C4-2B (cell line): ENCODE data around the gene ACE.

Experiments used
- ZFX ChIP-seq: fragments of 450-650 bp; IDR thresholded peaks from 2 replicates; pipeline ENCODE4 v1.6.1; 2017
- TF ChIP-seq, protein P1 (sequence below): fragments of 450-650 bp; conservative IDR thresholded peaks from 2 replicates; pipeline ENCODE4 v1.5.1; 2017; ENCODE audit warnings: mild to moderate bottlenecking

DNA sequence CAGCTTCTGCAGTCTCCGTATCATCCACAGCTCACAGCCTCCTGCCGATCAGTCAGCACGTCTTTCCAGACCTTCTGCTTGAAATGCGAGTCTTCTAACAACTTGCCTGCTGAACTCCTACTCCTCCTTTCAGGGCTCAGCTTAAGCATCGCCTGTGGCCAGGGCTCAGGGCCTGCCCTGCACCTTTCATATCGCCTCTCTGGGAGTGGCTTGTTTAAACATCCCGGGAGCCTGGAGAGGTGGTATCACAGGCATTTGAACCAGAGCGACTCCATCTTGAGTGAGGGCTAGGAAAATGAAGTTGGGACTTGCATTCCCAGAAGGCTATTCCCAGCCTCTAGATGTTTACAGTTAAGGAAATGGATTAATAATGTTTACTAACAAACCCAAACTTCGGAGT, 16.8 kb upstream of the ACE start:
- TF ChIP-seq, protein P1, sequence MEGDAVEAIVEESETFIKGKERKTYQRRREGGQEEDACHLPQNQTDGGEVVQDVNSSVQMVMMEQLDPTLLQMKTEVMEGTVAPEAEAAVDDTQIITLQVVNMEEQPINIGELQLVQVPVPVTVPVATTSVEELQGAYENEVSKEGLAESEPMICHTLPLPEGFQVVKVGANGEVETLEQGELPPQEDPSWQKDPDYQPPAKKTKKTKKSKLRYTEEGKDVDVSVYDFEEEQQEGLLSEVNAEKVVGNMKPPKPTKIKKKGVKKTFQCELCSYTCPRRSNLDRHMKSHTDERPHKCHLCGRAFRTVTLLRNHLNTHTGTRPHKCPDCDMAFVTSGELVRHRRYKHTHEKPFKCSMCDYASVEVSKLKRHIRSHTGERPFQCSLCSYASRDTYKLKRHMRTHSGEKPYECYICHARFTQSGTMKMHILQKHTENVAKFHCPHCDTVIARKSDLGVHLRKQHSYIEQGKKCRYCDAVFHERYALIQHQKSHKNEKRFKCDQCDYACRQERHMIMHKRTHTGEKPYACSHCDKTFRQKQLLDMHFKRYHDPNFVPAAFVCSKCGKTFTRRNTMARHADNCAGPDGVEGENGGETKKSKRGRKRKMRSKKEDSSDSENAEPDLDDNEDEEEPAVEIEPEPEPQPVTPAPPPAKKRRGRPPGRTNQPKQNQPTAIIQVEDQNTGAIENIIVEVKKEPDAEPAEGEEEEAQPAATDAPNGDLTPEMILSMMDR: no peak
- TF ChIP-seq ZFX: no peak
